HG02884 (cell line): ENCODE results near the gene PROCR.
"Not testable (repeated sequence)": the region's sequence is repeated elsewhere in the genome, so short reads cannot be mapped to it uniquely, and the experiment has no call there.

Experiments
- ATAC-seq: cut with Tn5 transposase; IDR thresholded peaks from one replicate; pipeline ENCODE4 v1.9.1; 2021; ENCODE audit warnings: mild to moderate bottlenecking, moderate library complexity; ENCODE audit not compliant: unreplicated experiment

The PROCR gene

GRCh38 chr20:35192118-35192872, 20.4 kb downstream of the PROCR start:
- ATAC-seq, result no peak

DNA sequence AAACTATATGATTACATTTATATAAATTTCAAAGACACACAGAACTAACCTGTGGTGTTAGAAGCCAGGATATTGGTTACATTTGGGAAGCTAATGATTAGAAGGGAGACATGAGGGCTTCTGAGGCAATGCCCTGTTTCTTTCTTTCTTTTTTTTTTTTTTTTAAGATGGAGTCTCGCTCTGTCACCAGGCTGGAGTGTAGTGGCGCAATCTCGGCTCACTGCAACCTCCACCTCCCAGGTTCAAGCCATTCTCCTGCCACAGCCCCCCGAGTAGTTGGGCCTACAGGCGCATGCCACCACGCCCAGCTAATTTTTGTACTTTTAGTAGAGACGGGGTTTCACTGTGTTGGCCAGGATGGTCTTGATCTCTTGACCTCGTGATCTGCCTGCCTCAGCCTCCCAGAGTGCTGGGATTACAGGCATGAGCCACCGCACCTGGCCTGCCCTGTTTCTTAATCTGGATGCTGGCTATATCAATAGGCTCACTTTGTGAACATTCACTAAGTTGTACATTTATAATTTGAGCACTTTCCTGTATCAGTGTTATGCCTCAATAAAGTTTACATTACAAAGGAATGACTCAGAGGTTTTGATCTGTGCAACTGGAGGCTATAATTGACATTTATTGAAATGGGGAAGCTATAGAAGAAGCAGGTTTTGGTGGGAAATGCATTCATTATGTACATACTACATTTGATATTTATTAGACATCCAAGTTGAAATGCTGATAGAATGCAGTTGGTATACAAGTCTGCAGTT, 21.3 kb downstream of the PROCR start:
- not testable (repeated sequence) for ATAC-seq

GRCh38 chr20:35196313-35196712, 24.4 kb downstream of the PROCR start:
- no peak for ATAC-seq

DNA sequence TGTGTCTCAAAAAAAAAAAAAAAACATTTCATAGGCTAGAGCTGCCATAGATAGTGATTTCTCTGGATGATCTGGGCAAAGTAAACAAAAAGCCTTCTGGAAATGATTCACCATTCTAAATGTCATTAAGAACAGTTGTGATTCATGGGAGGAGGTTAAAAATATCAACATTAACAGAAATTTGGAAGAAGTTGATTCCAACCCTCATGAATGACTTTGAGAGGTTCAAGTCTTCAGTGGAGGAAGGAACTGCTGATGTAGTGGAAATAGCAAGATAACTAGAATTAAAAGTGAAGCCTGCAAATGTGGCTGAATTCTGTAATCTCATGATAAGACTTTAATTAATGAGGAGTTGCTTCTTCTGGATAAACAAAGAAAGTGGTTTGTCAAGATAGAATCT, 27.9 kb downstream of the PROCR start:
- no peak for ATAC-seq

- ATAC-seq, result no peak
Observed at GRCh38 chr20:35200267-35200666, 28.4 kb downstream of the PROCR start.

- ATAC-seq, result not testable (repeated sequence)
Observed at GRCh38 chr20:35201467-35201866, 29.6 kb downstream of the PROCR start.

- no peak for ATAC-seq
Observed at GRCh38 chr20:35206802-35207201, 34.9 kb downstream of the PROCR start.

- no peak for ATAC-seq
Observed at GRCh38 chr20:35207950-35208611, 36.2 kb downstream of the PROCR start.

- no peak for ATAC-seq
Observed at GRCh38 chr20:35215066-35215956, 43.4 kb downstream of the PROCR start.

DNA sequence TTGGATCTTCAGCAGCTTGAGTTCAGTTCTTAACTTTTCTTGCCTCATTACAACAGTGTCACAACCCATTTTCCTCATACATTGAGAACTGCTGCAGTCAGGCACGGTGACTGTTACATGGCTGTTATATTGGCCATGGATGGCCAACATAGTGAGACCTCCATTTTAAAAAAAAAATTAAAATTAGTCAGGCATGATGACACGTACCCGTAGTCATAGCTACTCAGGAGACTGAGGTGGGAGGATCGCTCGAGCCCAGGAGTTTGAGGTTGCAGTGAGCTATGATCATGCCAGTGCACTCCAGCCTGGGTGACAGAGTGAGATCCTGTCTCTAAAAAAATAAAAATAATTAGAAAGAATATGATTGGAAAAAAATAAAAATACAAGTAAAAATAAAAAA, 44.7 kb downstream of the PROCR start:
- no peak for ATAC-seq

- ATAC-seq, result no peak
Observed at GRCh38 chr20:35223941-35224340, 52.1 kb downstream of the PROCR start.

GRCh38 chr20:35224536-35224935, 52.7 kb downstream of the PROCR start:
- no peak for ATAC-seq

DNA sequence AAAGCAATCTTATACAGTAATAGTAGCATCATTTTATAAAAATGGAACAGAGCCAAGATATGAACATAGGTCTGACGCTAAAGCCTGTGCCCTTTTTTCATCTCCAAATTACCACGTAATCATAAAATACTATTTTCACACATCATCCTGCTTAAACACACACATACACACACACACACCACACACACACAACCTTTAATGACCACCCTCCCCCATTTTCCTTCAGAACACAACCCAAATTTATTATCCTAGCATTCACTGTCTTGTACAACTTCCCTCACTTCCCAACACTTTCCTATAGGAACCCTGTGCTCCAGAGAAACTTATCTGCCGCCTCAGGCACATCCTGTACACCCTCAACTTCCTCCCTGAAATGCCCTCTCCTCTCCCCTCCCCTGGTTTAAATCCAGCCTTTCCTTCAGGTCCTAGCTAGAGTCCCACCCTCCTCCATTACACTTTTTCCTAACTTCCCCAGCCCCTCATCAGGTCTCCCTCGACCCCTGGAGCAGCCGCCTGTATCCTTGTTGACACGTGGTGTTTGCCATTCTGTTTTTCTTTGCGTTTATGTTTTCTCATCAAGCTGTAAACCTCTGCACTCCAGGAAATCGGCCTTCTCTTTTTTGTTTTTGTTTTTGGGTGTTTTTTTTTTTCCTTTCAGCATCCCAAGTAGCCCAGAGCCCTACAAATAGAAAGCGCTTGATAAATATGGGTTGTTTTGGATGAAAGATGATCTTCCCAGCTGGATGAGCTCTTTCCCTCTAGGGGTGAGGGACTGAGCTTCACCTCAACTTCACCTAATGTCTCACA, 53.6 kb downstream of the PROCR start:
- no peak for ATAC-seq

DNA sequence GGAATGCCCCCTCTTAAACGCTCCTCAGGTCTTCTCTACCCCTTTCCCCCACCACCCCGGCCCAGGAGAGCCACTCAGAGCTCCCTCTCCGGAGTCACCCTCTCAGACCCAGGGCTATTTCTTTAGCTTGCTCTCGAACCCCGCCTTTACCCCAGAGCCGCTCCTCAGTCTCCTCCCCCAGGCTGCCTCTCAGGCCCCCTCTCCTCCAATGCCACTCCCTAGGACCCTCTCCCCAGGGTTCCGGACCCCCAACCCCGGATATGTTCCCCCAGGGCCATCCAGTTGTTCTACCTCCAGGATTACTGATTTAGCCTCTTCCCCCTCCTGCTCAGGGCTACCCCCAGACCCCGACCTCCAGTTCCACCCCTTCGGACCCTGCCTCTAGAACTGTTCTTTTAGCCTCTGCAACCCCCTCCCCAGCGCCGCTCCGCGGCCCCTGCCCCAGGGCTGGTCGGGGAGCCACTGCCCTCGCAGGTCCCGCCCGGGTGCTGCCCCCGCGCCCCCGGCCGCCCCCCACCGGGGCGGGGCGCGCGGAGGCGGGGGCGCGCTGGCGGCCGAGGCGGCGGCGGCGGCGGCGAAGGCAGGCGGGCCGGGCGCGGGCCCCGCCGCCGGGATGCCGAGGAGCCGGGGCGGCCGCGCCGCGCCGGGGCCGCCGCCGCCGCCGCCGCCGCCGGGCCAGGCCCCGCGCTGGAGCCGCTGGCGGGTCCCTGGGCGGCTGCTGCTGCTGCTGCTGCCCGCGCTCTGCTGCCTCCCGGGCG, 54.4 kb downstream of the PROCR start, which contains the start of gene MMP24:
TSS of gene MMP24 (plus strand) at position 565 of the 758 bp plus-strand sequence. CDS start at position 614, 49 bp downstream.
- ATAC-seq, result no peak
